Activated naive CD8-positive, alpha-beta T cell treated with anti-CD3 and anti-CD28 coated beads, Interleukin-2, amount 50 U/mL, for 24 hours (primary cell): ENCODE measurements around the gene P2RY1.
"Not testable (repeated sequence)": the region's sequence is repeated elsewhere in the genome, so short reads cannot be mapped to it uniquely, and the experiment has no call there.

Experiments
- ATAC-seq: fragments of 150-1000 bp; cut with Tn5 transposase; one replicate; pipeline ENCODE4 v1.10.0; 2021
- DNase-seq: peaks from one replicate; pipeline ENCODE4 v3.0.0; 2021
- H3K27ac Mint-ChIP-seq: one replicate; pipeline ENCODE4 v1.8.0; 2021; ENCODE audit warnings: mild to moderate bottlenecking, mixed read lengths
- H3K27me3 Mint-ChIP-seq: one replicate; pipeline ENCODE4 v1.8.0; 2021; ENCODE audit warnings: mixed read lengths
- H3K36me3 Mint-ChIP-seq: one replicate; pipeline ENCODE4 v1.8.0; 2021; ENCODE audit warnings: low read depth, mixed read lengths
- H3K4me1 Mint-ChIP-seq: one replicate; pipeline ENCODE4 v1.8.0; 2021; ENCODE audit warnings: mixed read lengths
- H3K4me3 Mint-ChIP-seq: one replicate; pipeline ENCODE4 v1.8.0; 2021; ENCODE audit warnings: mild to moderate bottlenecking, moderate library complexity, mixed read lengths
- H3K9me3 Mint-ChIP-seq: one replicate; pipeline ENCODE4 v1.8.0; 2021; ENCODE audit warnings: mixed read lengths

Gene P2RY1

DNA sequence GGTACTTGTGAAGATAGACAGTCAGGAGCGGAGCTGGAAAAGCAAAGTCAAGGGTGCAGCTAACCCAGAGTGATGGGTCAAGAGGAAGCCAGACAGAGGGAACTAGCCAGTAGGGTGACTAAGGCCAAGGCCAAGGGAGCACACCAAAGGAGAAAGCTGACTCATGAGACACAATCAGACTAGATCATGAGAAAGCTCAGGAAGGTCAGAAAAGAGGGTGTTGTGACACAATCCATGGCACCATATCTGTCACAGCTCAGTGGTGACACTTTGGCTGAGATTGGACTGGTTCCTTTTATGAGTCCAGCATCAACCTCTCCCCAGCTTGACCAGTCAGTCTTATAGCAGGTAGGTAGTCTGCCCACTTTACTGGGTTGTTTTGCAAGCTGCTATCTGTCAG, 22.2 kb downstream of the P2RY1 start:
- Mint-ChIP-seq H3K27me3 (no peaks in the 10 kb centered on the region), H3K4me1 (no peaks in the 10 kb centered on the region), H3K36me3 (no peaks in the 10 kb centered on the region), H3K4me3 (no peak overlapping the region), H3K27ac (no peak overlapping the region), H3K9me3 (no peaks in the 10 kb centered on the region)
- no peak for DNase-seq
- no peak for ATAC-seq

GRCh38 chr3:152858170-152858800, 23.4 kb downstream of the P2RY1 start:
- Mint-ChIP-seq H3K27me3 (no peaks in the 10 kb centered on the region), H3K27ac (no peak overlapping the region), H3K4me3 (no peak overlapping the region), H3K36me3 (no peaks in the 10 kb centered on the region), H3K9me3 (no peaks in the 10 kb centered on the region), H3K4me1 (no peaks in the 10 kb centered on the region)
- no peak for DNase-seq
- ATAC-seq: no peak

GRCh38 chr3:152860736-152861135, 25.8 kb downstream of the P2RY1 start:
- ATAC-seq (no peak), DNase-seq (no peak)
- Mint-ChIP-seq H3K27me3 (no peaks in the 10 kb centered on the region), H3K9me3 (no peaks in the 10 kb centered on the region), H3K4me3 (no peak overlapping the region), H3K27ac (no peak overlapping the region), H3K36me3 (no peaks in the 10 kb centered on the region), H3K4me1 (no peaks in the 10 kb centered on the region)

DNA sequence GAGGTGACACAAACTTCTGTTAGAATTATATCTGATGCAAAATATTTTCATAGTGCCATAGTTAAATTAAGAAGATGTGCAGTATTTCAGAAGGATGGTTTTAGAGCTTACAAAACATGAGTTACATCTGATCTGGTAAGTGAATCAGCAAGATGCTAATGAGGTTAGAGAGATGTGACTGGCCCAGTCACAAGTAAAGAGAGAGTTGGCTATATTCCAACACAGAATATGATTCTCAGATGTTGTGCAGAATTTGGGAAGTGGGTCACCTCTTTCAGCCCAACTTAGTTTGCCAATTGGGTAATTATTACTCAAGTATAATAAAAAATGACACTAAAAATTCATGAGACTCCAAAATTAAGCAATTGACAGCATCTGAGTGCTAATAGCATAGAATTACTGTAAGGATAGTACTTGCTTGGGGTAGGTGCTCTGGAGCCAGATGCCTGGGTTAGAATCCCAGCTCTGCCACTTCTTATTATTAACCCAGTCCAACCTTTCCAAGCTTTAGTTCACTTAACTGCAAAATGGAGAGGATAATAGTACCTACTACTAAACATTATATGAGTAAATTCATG, 30.8 kb downstream of the P2RY1 start:
- Mint-ChIP-seq H3K36me3 (no peaks in the 10 kb centered on the region), H3K4me3 (no peak overlapping the region), H3K4me1 (no peaks in the 10 kb centered on the region), H3K27me3 (peaks cover 5% of the 10 kb centered on the region), H3K9me3 (no peaks in the 10 kb centered on the region), H3K27ac (no peak overlapping the region)
- no peak for DNase-seq
- no peak for ATAC-seq

- Mint-ChIP-seq H3K4me3 (no peak overlapping the region), H3K27me3 (peaks cover 5% of the 10 kb centered on the region), H3K27ac (no peak overlapping the region), H3K4me1 (no peaks in the 10 kb centered on the region), H3K36me3 (no peaks in the 10 kb centered on the region), H3K9me3 (peaks cover 6% of the 10 kb centered on the region)
- ATAC-seq: no peak
- DNase-seq: no peak
Observed at GRCh38 chr3:152870027-152870426, 35.1 kb downstream of the P2RY1 start.

GRCh38 chr3:152873314-152873713, 38.4 kb downstream of the P2RY1 start:
- H3K4me3 Mint-ChIP-seq, H3K9me3 Mint-ChIP-seq, H3K27ac Mint-ChIP-seq, H3K27me3 Mint-ChIP-seq, ATAC-seq, H3K4me1 Mint-ChIP-seq, H3K36me3 Mint-ChIP-seq, DNase-seq: not testable (repeated sequence)

GRCh38 chr3:152874896-152875749, 40.2 kb downstream of the P2RY1 start:
- Mint-ChIP-seq H3K27me3 (peaks cover 5% of the 10 kb centered on the region), H3K9me3 (peaks cover 14% of the 10 kb centered on the region), H3K4me1 (no peaks in the 10 kb centered on the region), H3K27ac (no peak overlapping the region), H3K4me3 (no peak overlapping the region), H3K36me3 (no peaks in the 10 kb centered on the region)
- ATAC-seq: no peak
- no peak for DNase-seq

DNA sequence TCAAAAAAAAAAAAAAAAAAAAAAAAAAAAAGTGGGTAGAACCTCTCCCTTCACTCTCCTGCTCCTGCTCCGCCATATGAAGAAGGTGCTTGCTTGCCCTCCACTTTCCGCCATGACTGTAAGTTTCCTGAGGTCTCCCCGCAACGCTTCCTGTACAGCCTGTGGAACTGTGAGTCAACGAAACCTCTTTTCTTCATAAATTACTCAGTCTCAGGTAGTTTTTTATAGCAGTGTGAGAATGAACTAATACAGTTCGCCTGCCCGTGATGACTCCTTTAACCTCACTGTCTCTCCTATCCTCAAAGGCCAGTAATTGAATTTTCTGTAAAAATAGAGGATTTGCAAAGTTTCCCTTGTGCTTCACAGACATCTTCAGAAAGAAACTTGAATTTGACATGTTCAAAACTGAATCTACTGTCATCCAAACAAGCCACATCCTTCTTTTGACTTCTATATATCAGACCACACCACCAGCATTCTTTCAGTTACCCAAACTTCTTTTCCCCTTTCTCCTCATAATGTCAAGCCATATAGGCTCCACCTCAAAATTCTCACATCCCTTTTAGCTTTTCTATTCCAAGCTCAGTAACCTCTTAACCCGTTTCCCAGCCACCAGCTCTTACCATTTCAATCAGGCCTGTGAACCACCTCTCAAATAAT, 44.3 kb downstream of the P2RY1 start:
- H3K27me3 Mint-ChIP-seq: peaks cover 3% of the 10 kb centered on the region
- DNase-seq (no peak), ATAC-seq (no peak)
- no peaks in the 10 kb centered on the region for H3K36me3 Mint-ChIP-seq
- no peak overlapping the region for H3K27ac Mint-ChIP-seq
- peaks cover 14% of the 10 kb centered on the region for H3K9me3 Mint-ChIP-seq
- H3K4me1 Mint-ChIP-seq: no peaks in the 10 kb centered on the region
- H3K4me3 Mint-ChIP-seq: no peak overlapping the region

DNA sequence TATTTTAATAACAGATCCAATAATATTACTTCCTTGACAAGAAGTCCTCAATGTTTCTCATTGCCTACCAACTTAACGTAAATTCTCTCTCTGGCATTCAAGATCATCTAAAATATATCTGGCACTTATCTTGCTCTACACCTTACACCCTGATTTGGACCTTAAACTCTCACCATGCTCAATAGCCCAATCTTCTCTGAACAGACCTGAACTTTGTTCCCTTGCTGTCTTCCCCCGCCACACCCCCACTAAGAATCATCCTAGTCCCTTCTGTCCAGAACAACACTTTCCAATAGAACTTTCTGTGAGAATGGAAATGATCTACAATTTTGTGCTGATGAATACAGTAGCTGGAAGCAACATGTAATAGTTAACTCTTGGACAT, 44.9 kb downstream of the P2RY1 start:
- ATAC-seq (no peak), DNase-seq (no peak)
- peaks cover 10% of the 10 kb centered on the region for H3K9me3 Mint-ChIP-seq
- no peaks in the 10 kb centered on the region for H3K4me1 Mint-ChIP-seq
- no peak overlapping the region for H3K27ac Mint-ChIP-seq
- H3K4me3 Mint-ChIP-seq: no peak overlapping the region
- H3K27me3 Mint-ChIP-seq: peaks cover 3% of the 10 kb centered on the region
- no peaks in the 10 kb centered on the region for H3K36me3 Mint-ChIP-seq

GRCh38 chr3:152885076-152885475, 50.1 kb downstream of the P2RY1 start:
- H3K27ac Mint-ChIP-seq: no peak overlapping the region

More at GRCh38 chr3:152885076-152885475, 50.1 kb downstream of the P2RY1 start:
- DNase-seq (no peak), ATAC-seq (no peak)
- Mint-ChIP-seq H3K27me3 (peaks cover 1% of the 10 kb centered on the region), H3K36me3 (no peaks in the 10 kb centered on the region), H3K9me3 (no peaks in the 10 kb centered on the region), H3K4me1 (no peaks in the 10 kb centered on the region), H3K4me3 (no peak overlapping the region)
